ENCODE data around the gene MX2.
A peak's percentile ranks its signal among the peaks of the same experiment; 100 is the strongest.
"Not testable (repeated sequence)": the region's sequence is repeated elsewhere in the genome, so short reads cannot be mapped to it uniquely, and the experiment has no call there.

Gene MX2

DNA sequence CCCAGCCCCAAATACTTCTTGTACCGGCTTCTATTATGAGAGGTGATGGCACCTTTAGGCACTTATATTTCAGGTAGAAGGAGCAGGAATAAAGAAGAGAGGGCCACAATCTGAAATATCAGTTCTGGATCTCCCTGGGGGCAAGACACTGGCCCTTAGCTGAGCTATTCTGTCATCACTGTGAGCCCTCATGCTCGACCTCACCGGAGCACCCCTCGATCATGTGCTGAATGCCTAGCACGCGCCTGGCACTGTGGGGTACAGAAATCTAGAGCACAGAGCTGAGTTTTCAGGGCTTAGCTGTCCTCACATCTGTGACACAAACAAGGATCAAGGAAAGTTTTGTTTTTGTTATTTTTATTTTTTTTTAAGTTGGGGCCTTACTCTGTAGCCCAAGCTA, 56.6 kb downstream of the MX2 start:
- no peak for DNase-seq (ENCODE audit: low spot score)

DNA sequence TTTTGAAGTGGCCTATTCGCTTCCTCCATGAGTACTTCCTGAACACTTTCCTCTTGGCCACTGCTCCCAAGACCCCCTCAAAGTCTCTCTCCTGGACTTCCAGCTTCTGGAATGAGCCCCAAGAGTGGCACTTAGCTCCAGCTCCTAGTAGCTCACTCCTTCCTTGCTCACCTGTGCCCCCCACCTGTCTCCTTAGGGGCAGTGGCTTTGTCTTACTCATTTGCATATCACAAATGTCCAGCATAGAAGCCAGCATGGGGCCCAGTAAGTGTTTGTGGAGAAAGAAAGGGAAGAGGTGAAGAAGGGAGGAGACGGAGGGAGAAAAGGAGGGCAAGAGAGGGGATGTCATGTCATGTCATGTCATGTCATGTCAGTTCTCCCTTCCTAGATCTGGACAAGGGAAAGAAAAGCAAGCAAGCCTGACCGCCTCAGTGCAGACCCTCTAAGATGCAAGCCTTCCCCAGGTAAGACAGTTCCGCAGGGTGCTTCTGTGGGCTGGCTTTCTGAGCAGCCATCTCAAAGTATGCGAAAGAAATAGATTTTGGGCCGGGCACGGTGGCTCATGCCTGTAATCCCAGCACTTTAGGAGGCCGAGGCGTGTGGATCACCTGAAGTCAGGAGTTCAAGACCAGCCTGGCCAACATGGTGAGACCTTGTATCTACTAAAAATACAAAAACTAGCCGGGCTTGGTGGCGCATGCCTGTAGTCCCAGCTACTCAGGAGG, 57.3 kb downstream of the MX2 start:
- no peak for DNase-seq (ENCODE audit: low spot score)

DNA sequence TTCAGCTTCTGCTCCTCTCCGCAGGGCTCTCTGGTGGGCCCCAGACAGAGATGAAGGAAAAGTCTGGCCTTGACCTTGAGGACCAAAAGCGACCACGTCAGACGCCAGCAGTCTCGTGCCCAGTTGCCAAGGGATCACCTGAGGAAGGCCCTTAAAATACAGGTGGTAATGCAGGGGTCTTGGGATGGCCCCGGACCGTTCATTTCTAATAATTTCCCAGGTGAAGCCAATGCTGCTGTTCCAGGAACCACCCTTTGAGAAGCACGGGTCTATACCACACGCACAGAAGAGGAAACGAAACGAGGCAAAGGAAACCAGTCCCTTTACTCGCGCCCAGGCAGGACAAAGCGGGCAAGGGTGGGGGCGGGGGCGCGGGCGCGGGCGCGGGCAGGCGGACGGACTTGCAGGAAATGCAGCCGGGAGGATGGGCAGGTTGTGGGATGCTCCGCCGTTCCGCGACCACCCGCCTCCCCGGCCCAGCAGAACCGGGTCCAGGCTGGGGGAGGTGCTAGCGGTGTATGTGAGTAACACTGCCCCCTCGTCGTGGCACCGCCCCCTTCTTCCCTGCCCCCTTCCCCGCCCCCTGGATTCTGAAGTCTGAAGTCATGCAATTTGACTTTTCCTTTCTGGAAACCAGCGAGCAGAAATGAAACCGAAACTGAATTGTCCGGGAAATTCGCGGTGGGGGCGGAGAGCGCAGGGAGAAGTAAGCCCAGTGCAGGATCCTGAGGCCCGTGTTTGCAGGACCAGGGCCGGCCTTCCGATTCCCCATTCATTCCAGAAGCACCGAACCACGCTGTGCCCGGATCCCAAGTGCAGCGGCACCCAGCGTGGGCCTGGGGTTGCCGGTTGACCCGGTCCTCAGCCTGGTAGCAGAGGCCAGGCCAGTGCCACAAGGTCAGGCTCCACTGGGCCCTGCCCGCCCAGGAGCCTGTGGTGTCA, 58.4 kb downstream of the MX2 start:
- peak; percentile 73 for DNase-seq (ENCODE audit: low spot score)

DNA sequence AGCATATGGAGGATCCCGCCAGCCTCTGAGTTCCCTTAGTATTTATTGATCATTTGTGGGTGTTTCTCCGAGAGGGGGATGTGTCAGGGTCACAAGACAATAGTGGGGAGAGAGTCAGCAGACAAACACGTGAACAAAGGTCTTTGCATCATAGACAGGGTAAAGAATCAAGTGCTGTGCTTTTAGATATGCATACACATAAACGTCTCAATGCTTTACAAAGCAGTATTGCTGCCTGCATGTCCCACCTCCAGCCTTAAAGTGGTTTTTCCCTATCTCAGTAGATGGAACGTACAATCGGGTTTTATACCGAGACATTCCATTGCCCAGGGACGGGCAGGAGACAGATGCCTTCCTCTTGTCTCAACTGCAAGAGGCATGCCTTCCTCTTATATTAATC, 59.2 kb downstream of the MX2 start:
- DNase-seq (ENCODE audit: low spot score) = not testable (repeated sequence)

DNA sequence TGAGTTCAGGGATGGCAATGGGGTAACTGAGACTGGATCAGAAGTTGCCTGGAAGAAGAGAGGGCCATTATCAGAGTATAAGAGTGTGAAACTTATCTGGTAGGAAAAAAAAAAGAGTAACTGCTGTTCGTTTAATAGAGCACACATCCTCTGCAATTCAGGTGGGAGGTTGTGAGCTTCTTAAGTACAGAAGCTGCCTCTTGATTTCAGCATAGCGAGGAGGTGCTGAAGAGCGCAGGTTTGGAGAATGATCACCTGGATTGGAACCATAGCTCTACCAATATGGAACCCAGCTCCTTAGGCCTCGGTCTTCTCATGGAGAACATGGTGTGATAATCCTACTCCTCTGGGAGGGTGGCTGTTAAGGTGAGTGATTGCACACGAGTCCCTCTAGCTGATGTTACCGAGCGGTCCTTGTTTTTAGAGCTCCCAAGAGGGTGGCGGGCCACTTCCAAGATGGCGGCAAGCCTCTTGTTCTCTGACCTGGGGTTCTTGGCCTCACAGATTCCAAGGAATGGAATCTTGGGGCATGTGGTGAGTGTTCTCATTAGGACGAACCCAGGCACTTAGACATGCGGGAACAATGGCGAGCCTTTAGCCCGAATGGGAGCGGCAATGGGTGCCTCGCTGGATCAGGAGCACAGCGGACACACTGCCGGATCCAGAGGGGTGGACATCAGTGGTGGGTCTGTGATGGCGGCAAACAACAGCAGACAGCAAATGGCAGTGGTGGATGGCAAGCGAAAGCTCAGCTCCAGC, 60.9 kb downstream of the MX2 start:
- DNase-seq (ENCODE audit: low spot score) = no peak

DNA sequence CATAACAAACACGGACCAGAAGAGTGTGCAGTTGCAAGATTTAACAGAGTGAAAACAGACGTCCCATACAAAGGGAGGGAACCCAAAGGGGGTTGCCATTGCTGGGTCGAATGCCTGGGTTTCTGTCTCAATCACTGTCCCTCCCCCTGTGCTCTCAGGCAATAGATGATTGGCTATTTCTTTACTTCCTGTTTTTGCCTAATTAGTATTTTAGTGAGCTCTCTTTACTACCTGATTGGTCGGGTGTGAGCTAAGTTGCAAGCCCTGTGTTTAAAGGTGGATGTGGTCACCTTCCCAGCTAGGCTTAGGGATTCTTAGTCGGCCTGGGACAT, 61.4 kb downstream of the MX2 start:
- not testable (repeated sequence) for DNase-seq (ENCODE audit: low spot score)

DNA sequence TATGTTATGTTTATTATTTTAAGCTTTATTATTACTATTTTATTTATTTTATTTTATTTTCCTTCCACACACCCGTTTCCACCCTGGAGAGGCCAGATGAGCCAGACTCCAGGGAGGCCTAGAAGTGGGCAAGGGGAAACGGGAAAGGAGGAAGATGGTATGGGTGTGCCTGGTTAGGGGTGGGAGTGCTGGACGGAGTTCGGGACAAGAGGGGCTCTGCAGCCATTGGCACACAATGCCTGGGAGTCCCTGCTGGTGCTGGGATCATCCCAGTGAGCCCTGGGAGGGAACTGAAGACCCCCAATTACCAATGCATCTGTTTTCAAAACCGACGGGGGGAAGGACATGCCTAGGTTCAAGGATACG, 63.7 kb downstream of the MX2 start:
- DNase-seq (ENCODE audit: low spot score) = no peak

DNA sequence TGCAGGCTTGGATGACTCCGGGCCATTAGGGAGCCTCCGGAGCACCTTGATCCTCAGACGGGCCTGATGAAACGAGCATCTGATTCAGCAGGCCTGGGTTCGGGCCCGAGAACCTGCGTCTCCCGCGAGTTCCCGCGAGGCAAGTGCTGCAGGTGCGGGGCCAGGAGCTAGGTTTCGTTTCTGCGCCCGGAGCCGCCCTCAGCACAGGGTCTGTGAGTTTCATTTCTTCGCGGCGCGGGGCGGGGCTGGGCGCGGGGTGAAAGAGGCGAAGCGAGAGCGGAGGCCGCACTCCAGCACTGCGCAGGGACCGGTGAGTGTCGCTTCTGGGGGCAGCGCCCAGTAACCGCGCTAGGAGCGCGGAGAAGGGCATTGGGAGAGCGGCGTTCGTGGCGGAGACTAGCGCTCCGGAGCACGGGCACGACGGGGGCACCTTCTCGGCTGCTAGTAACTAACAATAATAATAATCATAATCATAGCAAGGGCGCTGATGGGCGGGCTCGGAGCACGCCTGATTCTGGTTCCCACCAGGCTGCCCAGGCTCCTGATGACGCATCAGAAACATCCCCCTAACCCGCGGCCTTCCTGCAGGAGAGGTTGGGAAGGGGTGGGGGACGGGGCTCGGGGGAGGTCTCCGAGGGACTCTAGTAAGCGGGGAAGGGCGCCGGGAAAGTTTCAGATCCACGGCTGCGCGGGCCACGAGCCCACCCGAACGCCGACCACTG, 64.3 kb downstream of the MX2 start, which contains the start of gene MX1:
MX1 (plus strand) TSS at position 286 of the 722 bp plus-strand sequence. CDS start 5,832 bp downstream, outside the sequence.
- peak; percentile 38 for DNase-seq (ENCODE audit: low spot score)

DNA sequence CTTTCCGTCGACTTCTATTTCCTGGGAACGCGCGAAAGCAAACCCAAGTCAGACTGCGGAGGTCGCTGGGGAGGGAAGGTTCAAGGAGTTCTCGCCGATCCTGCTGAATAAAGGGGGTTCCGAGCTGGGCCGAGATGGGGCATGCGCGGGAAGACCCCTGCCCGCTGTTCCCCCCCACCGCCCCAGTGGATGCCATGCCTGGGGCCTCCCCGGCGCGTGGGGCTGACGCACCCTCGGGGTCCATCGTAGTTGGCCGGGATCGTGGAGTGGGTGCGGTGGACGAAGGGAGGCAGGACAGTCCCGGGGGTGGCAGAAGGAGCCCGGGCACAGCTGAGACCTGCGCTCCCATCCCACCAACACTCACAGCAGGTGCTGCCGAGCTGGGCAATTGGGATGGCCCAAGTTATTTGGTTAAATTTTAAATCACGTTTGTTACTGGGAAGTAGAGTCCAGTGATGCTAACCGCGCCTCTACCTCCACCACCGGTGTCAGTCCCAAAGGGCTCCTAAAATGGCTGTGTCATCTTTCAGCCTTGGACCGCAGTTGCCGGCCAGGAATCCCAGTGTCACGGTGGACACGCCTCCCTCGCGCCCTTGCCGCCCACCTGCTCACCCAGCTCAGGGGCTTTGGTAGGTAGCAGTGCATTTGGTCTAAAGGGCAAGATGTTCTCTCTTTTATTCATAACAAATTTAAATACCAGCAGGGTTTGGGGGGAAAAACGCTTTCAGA, 65.0 kb downstream of the MX2 start:
- no peak for DNase-seq (ENCODE audit: low spot score)

DNA sequence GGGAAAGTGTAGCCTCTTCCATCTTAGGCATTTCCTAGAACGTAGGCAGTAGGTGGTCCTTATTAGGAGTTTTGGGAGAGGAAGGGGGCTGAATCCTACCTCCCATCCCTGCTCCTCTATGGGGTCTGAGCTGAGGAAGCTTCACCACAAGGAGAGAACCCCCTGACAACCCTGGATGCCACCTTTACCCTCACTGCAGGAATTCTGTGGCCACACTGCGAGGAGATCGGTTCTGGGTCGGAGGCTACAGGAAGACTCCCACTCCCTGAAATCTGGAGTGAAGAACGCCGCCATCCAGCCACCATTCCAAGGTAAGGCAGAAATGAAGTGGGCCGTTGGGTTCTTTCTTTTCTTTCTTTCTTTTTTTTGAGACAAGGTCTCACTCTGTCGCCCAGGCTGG, 65.7 kb downstream of the MX2 start:
- no peak for DNase-seq (ENCODE audit: low spot score)

DNA sequence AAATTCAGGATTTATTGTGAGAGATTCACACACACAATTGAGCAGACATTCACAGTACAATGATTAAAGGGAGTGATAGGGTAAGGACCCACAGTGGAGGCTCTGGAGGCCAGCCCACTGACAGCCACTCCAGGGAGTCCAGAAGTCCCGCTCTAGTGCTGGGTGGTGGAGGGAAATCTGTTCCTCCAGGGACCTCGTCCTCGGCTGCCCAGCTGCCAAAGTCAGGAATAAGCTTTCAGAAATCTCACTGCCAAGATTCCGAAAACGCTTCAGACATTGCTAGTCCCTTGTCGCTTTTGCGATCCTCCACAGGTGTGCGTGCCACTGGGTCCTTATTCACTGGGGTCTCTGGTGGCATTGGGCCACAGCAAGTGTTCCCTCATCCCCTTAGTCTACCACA, 66.5 kb downstream of the MX2 start:
- no peak for DNase-seq (ENCODE audit: low spot score)

DNA sequence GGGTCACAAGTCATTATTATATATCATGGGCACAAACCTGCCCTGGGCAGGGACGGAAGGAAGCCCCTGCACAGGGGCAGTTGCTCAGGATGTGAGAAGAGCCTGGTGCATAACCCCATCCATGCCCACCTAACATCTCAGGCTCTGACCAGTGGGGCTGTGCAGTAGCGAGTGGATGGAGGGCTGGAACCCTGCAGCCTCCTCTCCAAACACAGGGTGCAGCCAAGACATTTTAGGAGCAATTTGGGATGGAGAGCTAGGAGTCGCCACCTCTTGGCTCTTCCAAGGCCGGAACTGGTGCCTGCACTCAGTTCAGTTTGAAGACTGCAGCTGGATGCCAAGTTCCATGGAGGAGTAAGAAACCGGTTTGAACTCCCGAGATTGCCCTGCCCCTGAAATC, 67.0 kb downstream of the MX2 start:
- DNase-seq (ENCODE audit: low spot score) = no peak

DNA sequence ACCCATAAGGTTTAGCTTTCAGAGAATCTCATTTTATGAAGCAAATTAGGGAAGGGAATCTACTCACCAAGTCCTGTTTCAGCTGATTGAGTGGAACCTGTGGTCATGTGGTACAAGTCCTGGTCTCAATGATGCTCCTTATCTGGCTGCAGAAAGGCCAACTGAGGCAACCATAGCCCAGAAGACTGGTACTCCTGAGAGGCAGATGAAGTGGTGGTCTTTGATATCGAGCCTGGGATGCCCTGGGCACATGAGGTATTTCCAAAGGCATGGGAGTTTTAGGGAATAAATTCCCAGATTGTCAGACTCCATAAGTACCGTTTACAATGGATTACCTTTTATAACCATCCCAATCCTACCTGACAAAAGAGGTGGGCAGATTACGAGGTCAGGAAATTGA, 67.5 kb downstream of the MX2 start:
- DNase-seq (ENCODE audit: low spot score) = no peak

DNA sequence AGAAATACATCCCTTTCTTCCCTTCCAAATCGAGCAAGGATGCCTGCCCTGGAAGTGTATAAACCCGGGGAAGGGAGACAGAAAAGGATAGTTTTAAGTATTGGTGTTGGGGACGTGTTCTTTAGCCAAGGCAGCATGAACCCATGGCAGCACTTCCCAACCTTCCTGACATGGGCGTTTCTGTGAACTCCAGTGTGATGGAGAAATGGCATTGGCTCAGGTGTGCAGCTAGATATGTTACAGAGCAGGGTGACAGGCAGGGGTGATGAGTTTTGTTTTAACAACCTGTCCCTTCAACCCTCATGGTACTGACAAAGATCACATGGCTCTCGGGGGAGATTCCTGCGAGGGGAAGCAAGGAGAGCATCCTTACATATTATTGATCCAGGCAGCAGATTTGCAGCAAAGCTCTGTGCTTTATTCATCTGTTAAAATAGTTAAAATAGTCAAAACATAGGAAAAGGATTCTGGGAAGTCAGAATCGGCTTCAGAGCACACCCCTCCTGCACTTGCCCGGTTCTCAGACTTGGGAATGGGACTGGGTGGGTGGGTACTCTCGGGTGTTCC, 68.2 kb downstream of the MX2 start:
- no peak for DNase-seq (ENCODE audit: low spot score)

DNA sequence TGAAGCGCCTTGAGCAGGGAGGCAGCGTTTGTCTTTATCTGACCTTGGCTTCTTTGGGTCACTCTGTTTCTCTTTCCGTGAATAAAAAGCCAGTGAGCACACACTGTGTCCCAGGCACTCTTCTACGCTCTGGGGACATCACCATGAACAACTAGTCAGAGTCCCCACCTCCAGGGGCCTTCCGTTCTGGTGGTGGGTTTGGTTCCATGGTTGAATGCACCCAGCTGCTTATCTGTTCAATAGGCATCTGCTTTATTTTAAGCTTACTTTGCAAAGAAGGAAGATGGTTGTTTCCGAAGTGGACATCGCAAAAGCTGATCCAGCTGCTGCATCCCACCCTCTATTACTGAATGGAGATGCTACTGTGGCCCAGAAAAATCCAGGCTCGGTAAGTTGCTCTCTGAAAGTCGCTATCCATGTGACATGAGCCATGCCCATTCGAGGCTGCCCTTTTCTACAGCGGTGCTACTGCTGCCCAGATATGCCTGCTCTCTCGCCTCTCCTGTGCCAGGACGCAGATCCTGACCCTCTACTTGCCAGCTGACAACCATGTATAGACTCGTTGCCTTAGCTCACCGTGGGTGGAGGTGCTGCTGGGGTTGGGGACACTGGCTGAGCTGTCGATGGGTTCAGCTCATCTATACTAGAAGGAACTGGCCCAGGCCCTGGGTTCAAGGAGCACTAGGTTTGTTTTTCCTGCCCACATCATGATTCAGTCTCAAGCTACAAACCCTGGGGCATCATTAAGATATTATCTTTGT, 70.1 kb downstream of the MX2 start:
- no peak for DNase-seq (ENCODE audit: low spot score)

DNA sequence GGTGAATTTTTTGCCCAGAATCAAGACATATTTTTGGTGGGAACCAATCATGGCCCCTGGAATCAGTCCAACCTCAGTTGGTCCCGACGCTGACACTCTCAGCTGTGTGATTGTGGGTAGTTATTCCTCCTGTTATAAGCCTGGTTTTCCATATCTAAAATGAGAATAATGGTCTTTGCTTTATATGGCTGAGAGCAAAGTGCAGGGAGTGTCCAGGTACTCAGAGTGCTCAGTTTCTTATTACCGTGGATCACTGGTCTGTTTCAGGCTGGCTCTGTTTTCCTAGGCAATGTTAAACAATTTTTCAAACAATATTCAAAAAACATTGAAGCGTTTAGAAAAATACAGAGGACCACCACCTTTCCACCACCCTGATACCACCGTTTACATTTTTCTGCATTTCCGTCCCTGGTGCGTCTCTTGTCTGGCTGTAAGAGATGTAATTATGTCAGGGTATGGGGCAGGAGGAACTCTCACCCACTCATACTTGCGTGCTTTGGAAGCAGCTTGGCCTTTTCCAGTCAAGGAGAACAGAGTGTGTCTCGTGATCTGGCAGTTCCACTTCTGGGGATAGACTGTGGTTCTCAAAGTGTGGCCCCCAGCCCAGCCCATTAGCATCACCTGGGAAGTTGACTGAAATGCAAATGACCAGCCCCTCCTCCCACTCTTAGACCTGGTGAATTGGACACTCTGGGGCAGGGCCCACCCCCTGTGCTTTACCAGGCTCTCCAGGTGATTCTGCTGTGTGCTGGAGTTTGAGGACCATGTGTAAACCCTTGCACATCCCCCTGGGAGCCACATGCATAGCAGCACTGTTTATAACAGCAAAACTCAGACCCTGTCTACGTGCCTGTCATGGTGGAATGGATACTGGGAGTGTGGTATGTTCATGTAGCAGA, 71.0 kb downstream of the MX2 start:
- no peak for DNase-seq (ENCODE audit: low spot score)

DNA sequence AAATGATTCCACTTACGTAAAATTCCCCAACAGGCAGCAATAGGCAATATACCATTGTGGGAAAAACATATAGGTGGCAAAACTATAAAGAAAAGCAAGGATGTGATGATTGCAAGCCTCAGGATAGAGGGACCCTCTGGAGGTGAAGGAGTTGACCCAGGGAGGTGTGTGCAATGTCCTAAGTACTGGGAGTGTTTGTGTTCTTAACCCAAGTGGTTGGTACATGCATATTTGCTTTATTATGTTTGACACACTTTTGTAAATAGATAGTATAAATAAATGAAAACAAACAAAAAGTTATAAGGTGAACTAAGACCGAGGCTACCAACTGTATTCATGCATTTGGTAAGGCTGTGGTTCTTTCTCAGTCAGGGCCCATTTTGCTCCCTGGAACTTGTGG, 71.7 kb downstream of the MX2 start:
- DNase-seq (ENCODE audit: low spot score) = no peak

DNA sequence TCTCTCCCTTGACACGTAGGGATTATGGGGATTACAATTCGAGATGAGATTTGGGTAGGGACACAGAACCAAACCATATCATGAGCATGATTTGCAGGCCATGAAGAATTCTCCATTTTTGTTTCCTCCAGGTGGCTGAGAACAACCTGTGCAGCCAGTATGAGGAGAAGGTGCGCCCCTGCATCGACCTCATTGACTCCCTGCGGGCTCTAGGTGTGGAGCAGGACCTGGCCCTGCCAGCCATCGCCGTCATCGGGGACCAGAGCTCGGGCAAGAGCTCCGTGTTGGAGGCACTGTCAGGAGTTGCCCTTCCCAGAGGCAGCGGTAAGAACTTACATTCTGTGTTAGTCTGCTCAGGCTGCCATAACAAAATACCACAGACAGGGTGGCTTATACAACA, 73.9 kb downstream of the MX2 start:
- DNase-seq (ENCODE audit: low spot score) = no peak

DNA sequence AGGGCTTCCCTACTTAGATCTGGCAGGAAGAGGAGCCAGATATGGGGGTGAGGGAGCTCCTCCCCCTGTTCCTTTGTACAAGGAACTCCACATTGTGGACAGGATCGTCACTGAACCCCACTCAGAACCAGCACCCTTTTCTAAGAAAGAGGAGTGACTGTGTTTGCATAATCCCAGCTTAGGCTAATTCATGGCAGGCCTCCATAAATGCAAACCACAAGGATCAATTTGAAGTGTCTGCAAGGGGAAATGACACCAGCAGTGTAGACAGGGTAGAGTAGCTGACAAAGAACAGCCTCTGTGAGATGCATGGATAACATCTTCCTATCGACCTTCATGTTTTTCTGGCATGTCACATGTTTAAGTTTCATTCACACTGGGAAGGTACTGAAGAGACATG, 75.9 kb downstream of the MX2 start:
- no peak for DNase-seq (ENCODE audit: low spot score)

Measured in globus pallidus (tissue), 1 donor.